AG04449 (cell line): Measurements from ENCODE around the gene D2HGDH.

ENCODE experiments used
- CTCF ChIA-PET: fragments of 350-600 bp; formaldehyde crosslinking; extraction: SDS; loops from one replicate; lab custom pipeline; 2021; ENCODE audit warnings: antibody characterized with exemption; lab: Yijun Ruan, JAX
- POLR2A ChIA-PET: fragments of 400-600, 350-600 bp; formaldehyde crosslinking; extraction: SDS; loops from one replicate; lab custom pipeline; 2020; ENCODE audit warnings: antibody characterized with exemption, inconsistent platforms; lab: Yijun Ruan, JAX
- DNase-seq: peaks from one replicate; pipeline ENCODE4 v3.0.0-alpha.2; 2010; ENCODE audit warnings: low read depth, low spot score
- H3K4me3 ChIP-seq: 2 replicates; pipeline ENCODE4 v1.5.1; 2011; ENCODE audit warnings: low read depth, mild to moderate bottlenecking, control low read depth, low read length
- TF ChIP-seq, protein P1 (sequence below): IDR thresholded peaks from one replicate; pipeline ENCODE4 v1.5.1; 2011; ENCODE audit warnings: mild to moderate bottlenecking, moderate library complexity, low read length, control low read depth, inconsistent platforms; ENCODE audit not compliant: insufficient read depth; ENCODE audit errors: missing control alignments

The D2HGDH gene

DNA sequence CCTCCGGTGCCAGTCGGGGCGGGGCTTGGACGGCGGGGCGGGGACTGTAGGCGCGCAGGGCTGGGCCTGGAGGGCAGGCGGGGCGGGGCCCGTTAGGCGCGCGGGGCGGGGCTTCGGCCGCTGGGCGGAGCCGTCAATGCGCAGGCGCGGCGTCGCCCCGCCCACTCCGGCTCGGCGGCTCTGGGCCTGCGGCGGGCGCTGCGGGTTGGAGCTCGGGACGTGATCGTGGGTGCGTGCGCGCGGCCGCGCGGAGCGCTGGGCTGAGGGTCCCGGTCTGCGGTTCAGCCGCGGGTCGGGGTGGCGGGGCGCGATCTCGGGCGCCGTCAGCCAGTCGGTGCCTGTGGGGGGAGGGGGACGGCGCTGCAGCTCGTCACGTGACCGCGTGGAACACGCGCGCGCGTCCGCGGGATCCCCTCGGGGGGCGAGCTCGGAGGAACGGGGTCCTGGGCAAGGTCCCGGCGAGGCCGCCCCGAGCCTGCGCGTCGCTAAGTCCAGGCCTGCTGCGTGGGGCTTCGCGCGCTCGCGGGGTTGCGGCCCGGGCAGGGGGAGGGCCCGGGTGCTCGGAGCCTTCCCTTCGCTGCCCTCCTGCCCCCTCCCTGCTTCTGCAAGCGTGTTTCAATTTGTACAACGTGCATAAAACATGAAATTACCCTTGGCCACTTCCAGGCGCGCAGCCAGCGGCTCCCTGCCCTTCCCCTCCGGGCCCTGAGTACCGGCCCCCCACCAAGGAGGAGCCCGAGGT is at the start of gene D2HGDH:
TSS of gene D2HGDH (plus strand) at position 164 of the 742 bp plus-strand sequence. CDS start 595 bp downstream, outside the sequence.
- TF ChIP-seq, protein P1, sequence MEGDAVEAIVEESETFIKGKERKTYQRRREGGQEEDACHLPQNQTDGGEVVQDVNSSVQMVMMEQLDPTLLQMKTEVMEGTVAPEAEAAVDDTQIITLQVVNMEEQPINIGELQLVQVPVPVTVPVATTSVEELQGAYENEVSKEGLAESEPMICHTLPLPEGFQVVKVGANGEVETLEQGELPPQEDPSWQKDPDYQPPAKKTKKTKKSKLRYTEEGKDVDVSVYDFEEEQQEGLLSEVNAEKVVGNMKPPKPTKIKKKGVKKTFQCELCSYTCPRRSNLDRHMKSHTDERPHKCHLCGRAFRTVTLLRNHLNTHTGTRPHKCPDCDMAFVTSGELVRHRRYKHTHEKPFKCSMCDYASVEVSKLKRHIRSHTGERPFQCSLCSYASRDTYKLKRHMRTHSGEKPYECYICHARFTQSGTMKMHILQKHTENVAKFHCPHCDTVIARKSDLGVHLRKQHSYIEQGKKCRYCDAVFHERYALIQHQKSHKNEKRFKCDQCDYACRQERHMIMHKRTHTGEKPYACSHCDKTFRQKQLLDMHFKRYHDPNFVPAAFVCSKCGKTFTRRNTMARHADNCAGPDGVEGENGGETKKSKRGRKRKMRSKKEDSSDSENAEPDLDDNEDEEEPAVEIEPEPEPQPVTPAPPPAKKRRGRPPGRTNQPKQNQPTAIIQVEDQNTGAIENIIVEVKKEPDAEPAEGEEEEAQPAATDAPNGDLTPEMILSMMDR = no peak
- ChIA-PET POLR2A (interaction anchor here (0.5 to 1.7 kb wide), 3 partner anchors 25 to 53 kb away, joined by 3 to 6 read pairs (median 3); partner anchors contain the start of gene ING5), CTCF (interaction anchor here (0.8 to 3.4 kb wide), 14 partner anchors 9 to 144 kb away, joined by 3 to 22 read pairs (median 5); no protein-coding TSS in a partner anchor)
- H3K4me3 ChIP-seq = peak within 1 kb of the TSS; percentile 77
- DNase-seq = no peak

DNA sequence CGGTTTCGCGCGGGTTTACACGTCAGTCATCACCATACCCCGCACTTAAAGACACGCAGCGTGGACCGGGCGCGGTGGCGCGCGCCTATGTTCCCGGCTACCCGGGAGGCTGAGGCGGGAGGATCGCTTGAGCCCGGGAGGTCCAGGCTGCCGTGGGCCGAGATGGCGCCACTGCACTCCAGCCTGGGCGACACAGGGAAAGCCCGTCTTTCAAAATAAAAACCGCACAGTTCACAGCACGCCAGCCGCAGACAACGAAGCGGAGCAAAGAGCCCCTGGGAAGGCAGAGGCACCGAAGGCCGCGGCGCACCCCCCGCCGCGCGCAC is 48.1 kb upstream of the D2HGDH start:
- TF ChIP-seq, protein P1 = no peak

DNA sequence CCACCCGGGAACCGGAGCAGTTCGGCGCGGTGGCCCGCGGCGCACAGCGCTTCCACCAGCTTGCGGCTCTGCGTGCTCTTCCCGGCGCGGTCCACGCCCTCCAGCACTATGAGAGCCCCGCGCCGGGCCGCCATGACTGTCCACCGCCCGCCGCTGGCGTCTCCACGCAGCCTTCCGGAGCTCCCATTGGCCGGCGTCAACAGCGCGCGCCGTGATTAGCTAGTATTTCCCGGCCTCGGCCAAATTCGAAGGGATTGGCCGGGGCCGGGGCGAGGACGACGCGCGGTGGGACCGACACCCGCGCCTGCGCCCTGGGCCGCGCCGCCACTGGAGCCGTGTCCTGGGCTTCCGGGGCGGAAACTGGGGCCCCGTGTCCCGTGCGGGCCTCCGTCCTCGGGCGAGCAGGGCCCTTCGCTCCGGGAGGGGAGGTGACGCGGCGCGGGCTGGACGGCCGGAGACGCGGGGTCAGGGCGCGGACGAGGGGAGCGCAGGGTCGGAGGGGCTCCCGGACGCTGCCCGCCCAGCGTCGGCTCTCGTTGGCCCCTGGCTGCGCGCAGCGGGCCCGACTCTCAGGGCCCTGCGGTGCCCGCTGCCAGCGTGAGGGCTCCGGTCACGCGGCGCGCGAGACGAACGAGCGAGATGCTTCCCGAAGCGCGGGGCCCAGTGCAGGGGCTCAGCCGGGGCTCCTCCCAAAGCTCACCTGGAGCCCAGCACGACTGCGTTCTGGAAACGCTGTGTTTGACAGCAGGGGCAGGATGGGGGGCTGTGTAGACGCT is 47.6 kb upstream of the D2HGDH start, which contains the start of gene DTYMK:
TSS of gene DTYMK (minus strand) at position 166 of the 776 bp plus-strand sequence. CDS start at position 134, 32 bp downstream.
- peak within 1 kb of the TSS; percentile 96 for H3K4me3 ChIP-seq
- CTCF ChIA-PET = interaction anchor here (0.8 to 1.6 kb wide), 3 partner anchors 12 to 192 kb away, joined by 3 to 4 read pairs (median 3); no protein-coding TSS in a partner anchor
- peak; percentile 44 for DNase-seq
- POLR2A ChIA-PET = interaction anchor here (0.7 to 2.3 kb wide), 6 partner anchors 10 to 378 kb away, joined by 3 to 11 read pairs (median 4); partner anchors contain the start of gene ING5
- TF ChIP-seq, protein P1 = no peak

More for the DNA sequence above, 48.1 kb upstream of the D2HGDH start:
- peak overlapping the region; percentile 82 for H3K4me3 ChIP-seq
- POLR2A ChIA-PET = interaction anchor here (0.7 to 2.3 kb wide), 6 partner anchors 11 to 378 kb away, joined by 3 to 11 read pairs (median 4); partner anchors contain the start of gene ING5
- no peak for DNase-seq
- CTCF ChIA-PET = interaction anchor here (1.5 kb wide), 1 partner anchor 192 kb away, joined by 3 read pairs; no protein-coding TSS in a partner anchor

DNA sequence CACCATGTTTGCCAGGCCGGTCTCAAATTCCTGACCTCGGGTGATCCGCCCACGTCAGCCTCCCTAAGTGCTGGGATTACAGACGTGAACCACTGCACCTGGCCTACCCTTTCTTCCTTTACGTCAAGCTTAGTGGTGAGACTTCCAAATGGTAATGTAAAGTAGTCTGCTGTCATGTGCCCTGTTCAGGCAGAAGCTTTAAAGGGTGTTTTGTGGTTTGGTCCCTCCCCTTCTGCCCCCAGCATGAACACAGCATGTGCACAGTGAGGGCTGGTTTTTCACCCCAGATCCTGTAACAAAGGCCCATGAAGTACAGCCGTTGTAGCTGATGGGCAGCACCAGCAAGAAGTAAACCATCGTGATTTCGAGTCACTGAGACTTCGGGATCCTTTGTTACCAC is 45.1 kb upstream of the D2HGDH start:
- ChIA-PET CTCF (interaction anchor here (1.4 to 1.6 kb wide), 2 partner anchors 30 to 44 kb away, joined by 4 to 5 read pairs; no protein-coding TSS in a partner anchor), POLR2A (interaction anchor here (1.8 kb wide), 1 partner anchor 13 kb away, joined by 10 read pairs; the partner anchor contains the start of gene ING5)
- no peak overlapping the region for H3K4me3 ChIP-seq
- TF ChIP-seq, protein P1 = no peak
- DNase-seq = no peak

DNA sequence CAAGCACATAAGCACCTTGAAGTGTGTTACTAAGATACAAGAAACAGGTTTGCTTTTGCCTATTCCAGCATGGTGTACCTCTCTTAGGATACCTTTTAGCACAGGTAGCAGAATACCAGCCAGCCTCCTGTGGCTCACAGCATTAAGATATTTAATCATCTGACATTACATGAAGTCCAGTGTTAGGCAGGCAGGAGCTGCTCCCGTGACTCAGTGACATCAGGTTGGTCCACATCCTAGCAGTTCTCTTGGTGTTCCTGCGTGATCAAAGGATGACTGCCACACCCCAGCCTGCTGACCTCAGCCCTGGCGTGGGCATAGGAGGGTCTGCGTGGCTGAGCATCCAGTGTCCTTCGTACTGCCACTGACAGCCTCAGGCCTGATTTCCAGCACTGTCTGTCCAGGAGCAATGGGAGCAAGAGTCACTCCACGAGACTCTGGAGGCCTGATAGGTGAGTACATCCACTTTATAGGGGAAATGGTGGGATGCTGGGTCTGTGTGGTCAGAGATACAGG is 44.2 kb upstream of the D2HGDH start:
- TF ChIP-seq, protein P1 = no peak
- no peak overlapping the region for H3K4me3 ChIP-seq
- CTCF ChIA-PET = interaction anchor here (1.6 kb wide), 1 partner anchor 43 kb away, joined by 4 read pairs; no protein-coding TSS in a partner anchor
- DNase-seq = no peak
- POLR2A ChIA-PET = no interaction called here
